HG03432 (cell line): Measurements from ENCODE around the gene TRPM2.
"Not testable (repeated sequence)": the region's sequence is repeated elsewhere in the genome, so short reads cannot be mapped to it uniquely, and the experiment has no call there.

ENCODE experiments used
- ATAC-seq: cut with Tn5 transposase; IDR thresholded peaks from one replicate; pipeline ENCODE4 v1.9.1; 2021; ENCODE audit warnings: mild to moderate bottlenecking, moderate library complexity; ENCODE audit not compliant: unreplicated experiment

The TRPM2 gene

DNA sequence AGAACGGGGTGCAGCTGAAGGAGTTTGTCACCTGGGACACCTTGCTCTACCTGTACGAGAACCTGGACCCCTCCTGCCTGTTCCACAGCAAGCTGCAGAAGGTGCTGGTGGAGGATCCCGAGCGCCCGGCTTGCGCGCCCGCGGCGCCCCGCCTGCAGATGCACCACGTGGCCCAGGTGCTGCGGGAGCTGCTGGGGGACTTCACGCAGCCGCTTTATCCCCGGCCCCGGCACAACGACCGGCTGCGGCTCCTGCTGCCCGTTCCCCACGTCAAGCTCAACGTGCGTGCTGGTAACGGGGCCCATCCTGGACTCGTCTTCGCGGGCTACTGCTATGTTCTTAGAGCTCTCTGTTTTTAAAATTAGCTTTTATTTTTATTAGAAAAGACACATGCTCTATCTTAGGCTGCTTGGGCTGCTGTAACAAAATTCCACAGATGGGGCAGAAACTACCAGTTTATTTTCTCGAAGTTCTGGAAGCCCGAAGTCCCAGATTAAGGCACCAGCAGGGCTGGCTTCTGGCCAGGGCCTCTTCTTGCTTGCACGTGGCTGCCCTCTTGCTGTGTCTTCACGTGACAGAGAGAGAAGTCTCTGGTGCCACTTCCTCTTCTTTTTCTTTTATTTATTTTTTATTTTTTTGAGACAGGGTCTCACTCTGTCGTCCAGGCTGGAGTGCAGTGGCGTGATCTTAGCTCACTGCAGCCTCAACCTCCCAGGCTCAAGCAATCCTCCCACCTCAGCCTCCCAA is 38.1 kb downstream of the TRPM2 start:
- ATAC-seq: no peak

DNA sequence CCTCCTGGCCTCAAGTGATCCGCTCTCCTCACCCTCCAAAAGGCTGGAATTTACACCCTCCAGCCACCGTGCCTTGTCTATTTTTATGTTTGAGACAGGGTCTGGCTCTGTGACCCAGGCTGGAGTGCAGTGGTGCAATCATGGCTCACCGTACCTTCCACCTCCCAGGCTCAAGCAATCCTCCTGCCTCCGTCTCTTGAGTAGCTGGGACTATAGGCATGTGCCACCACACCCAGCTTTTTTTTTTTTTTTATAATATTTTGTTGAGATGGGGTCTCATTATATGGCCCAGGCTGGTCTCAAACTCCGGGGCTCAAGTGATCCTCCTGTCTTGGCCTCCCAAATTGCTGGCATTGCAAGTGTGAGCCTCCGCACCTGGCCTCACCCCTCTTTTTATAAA is 38.8 kb downstream of the TRPM2 start:
- no peak for ATAC-seq

- ATAC-seq: no peak
These were observed 39.5 kb downstream of the TRPM2 start for GRCh38 chr21:44392916-44393315.

DNA sequence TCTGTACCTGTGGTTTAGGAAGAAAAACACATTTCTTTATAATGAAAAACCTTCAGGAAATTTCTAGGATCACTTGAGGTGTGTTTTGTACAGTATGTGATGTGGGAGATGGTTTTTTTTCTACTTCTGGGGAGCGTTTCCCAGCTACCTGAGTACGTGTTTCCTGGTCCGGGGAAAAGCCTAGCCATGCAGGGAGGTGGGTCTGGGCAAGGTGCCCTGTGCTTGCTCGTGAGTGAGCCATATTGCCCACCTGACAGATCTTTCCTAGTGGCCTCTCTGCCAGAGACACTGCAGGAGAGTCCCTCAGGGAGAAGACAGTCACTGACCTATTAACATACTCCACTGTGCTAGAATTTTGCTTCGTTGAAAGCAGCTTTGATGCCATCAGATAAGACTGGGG is 41.3 kb downstream of the TRPM2 start:
- ATAC-seq: no peak

GRCh38 chr21:44395260-44395659 is 41.8 kb downstream of the TRPM2 start:
- ATAC-seq: no peak

DNA sequence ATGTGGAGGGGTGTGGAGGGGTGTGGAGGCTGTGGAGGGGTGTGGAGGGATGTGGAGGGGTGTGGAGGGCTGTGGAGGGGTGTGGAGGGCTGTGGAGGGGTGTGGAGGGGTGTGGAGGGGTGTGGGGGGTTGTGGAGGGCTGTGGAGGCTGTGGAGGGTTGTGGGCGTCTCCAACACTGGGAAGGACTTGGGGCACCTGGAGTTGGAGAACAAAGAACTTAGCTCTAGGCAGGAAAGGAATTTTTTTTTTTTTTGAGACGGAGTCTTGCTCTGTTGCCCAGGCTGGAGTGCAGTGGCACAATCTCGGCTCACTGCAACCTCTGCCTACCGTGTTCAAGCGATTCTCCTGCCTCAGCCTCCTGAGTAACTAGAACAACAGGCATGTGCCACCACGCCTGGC is 43.4 kb downstream of the TRPM2 start:
- ATAC-seq: not testable (repeated sequence)

DNA sequence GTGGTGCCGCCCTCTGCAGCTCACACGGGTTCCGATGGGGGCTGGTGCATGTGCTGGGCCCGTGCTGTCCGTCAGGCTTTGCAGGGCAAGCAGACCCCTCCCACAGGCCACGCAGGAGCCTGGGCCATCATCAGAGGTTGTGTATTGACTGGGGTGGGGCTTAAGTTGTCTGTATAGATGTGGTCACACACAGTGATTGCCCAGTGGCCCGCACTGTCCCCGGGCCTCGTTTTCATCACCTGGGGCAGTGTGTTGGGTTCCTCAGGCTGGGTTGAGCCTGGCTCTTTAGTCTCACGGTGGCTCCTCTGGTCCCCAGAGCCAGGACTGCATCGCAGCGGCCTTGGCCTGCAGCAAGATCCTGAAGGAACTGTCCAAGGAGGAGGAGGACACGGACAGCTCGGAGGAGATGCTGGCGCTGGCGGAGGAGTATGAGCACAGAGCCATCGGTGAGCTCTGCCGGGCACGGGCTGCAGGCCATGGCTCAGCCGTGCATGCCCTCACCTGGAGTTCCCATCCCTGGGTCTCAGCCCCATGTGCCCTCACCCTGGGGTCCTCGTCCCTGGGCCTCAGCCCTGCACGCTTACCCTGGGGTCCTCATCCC is 44.1 kb downstream of the TRPM2 start:
- ATAC-seq: no peak

- ATAC-seq: no peak
These were observed 45.1 kb downstream of the TRPM2 start for GRCh38 chr21:44398499-44398898.

GRCh38 chr21:44399151-44399954 is 45.9 kb downstream of the TRPM2 start:
- no peak for ATAC-seq

GRCh38 chr21:44399955-44400790 is 46.8 kb downstream of the TRPM2 start:
- no peak for ATAC-seq

GRCh38 chr21:44400791-44401385 is 47.5 kb downstream of the TRPM2 start:
- no peak for ATAC-seq

- no peak for ATAC-seq
These were observed 48.2 kb downstream of the TRPM2 start for GRCh38 chr21:44401386-44402160.

GRCh38 chr21:44402323-44403105 is 49.1 kb downstream of the TRPM2 start:
- no peak for ATAC-seq

- ATAC-seq: no peak
These were observed 49.9 kb downstream of the TRPM2 start for GRCh38 chr21:44403106-44404020.

DNA sequence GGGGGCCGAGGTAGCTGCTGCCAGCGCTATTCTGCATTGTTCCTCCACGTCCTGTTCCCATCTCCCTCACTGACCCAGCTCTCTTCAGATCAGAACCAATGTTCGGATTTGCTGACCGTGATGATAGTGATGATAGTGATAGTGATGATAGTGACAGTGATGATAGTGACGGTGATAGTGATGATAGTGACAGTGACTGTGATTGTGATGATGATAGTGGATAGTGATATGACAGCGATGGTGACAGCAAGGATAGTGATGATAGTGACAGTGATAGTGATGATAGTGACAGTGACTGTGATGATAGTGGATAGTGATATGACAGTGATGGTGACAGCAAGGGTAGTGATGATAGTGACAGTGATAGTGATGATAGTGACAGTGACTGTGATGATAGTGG is 51.1 kb downstream of the TRPM2 start:
- ATAC-seq: not testable (repeated sequence)

GRCh38 chr21:44405091-44405947 is 51.9 kb downstream of the TRPM2 start:
- no peak for ATAC-seq
